Astrocyte (in vitro differentiated cells and primary cell): ENCODE data around the gene PRRT1. TPM values are rescaled to one million over a fixed set of nuclear protein-coding genes. Genes with fewer than 3 reads are reported as not detected.

Experiments
- DNase-seq: peaks from one replicate; pipeline ENCODE4 v3.0.0-alpha.2; 2010; ENCODE audit warnings: low read depth
- FAIRE-seq: peaks from 2 replicates; lab custom pipeline; 2011; peaks lifted over from hg19 to GRCh38; lab: Jason Lieb, UNC
- H2AFZ ChIP-seq: 2 replicates; pipeline ENCODE4 v1.6.0; 2012; ENCODE audit warnings: low read depth, low read length, inconsistent platforms
- H3K27ac ChIP-seq: 2 replicates; pipeline ENCODE4 v1.5.1; 2011; ENCODE audit warnings: low read depth, low read length, inconsistent platforms
- H3K27me3 ChIP-seq: 2 replicates; pipeline ENCODE4 v1.6.0; 2011; ENCODE audit warnings: low read length, inconsistent platforms; ENCODE audit not compliant: insufficient read depth
- H3K36me3 ChIP-seq: 2 replicates; pipeline ENCODE4 v1.5.1; 2011; ENCODE audit warnings: low read length, inconsistent platforms; ENCODE audit not compliant: insufficient read depth
- H3K4me1 ChIP-seq: 2 replicates; pipeline ENCODE4 v1.5.1; 2011; ENCODE audit warnings: low read length, inconsistent platforms; ENCODE audit not compliant: insufficient read depth
- H3K4me2 ChIP-seq: 2 replicates; pipeline ENCODE4 v1.6.0; 2012; ENCODE audit warnings: low read length, inconsistent platforms
- H3K4me3 ChIP-seq: 2 replicates; pipeline ENCODE4 v1.5.1; 2011; ENCODE audit warnings: low read depth, mild to moderate bottlenecking, low read length, inconsistent platforms; ENCODE audit not compliant: insufficient read depth
- H3K79me2 ChIP-seq: 2 replicates; pipeline ENCODE4 v1.6.0; 2012; ENCODE audit warnings: mild to moderate bottlenecking, low read length, inconsistent platforms; ENCODE audit not compliant: insufficient read depth
- H3K9ac ChIP-seq: 2 replicates; pipeline ENCODE4 v1.6.0; 2012; ENCODE audit warnings: mild to moderate bottlenecking, low read length, inconsistent platforms
- H3K9me3 ChIP-seq: 2 replicates; pipeline ENCODE4 v1.5.1; 2012; ENCODE audit warnings: low read depth, mild to moderate bottlenecking, low read length, inconsistent platforms; ENCODE audit not compliant: insufficient read depth
- H4K20me1 ChIP-seq: 2 replicates; pipeline ENCODE4 v1.6.0; 2012; ENCODE audit warnings: low read length, inconsistent platforms; ENCODE audit not compliant: insufficient read depth
- H3K27ac Mint-ChIP-seq: one replicate; pipeline ENCODE4 v1.8.0; 2021; ENCODE audit warnings: mild to moderate bottlenecking, mixed read lengths; ENCODE audit not compliant: unreplicated experiment
- H3K27me3 Mint-ChIP-seq: one replicate; pipeline ENCODE4 v1.8.0; 2021; ENCODE audit warnings: low read depth, mixed read lengths; ENCODE audit not compliant: unreplicated experiment
- H3K36me3 Mint-ChIP-seq: one replicate; pipeline ENCODE4 v1.8.0; 2021; ENCODE audit warnings: low read depth, mixed read lengths; ENCODE audit not compliant: unreplicated experiment
- H3K4me1 Mint-ChIP-seq: one replicate; pipeline ENCODE4 v1.8.0; 2021; ENCODE audit warnings: low read depth, mixed read lengths; ENCODE audit not compliant: unreplicated experiment
- H3K4me3 Mint-ChIP-seq: one replicate; pipeline ENCODE4 v1.8.0; 2021; ENCODE audit warnings: mild to moderate bottlenecking, moderate library complexity, mixed read lengths; ENCODE audit not compliant: unreplicated experiment
- H3K9me3 Mint-ChIP-seq: one replicate; pipeline ENCODE4 v1.8.0; 2021; ENCODE audit warnings: mild to moderate bottlenecking, mixed read lengths; ENCODE audit not compliant: unreplicated experiment
- CTCF ChIP-seq: IDR thresholded peaks from 2 replicates; pipeline ENCODE4 v1.5.1; 2011; ENCODE audit warnings: low read depth, mild to moderate bottlenecking, inconsistent platforms, low read length, moderate library complexity; ENCODE audit not compliant: insufficient read depth
- EZH2 ChIP-seq: IDR thresholded peaks from 2 replicates; pipeline ENCODE4 v1.6.1; 2012; ENCODE audit warnings: mild to moderate bottlenecking, low read length, inconsistent platforms; ENCODE audit not compliant: insufficient read depth
- total RNA-seq: library from RNA; stranded (reverse); gene quantifications from 2 replicates; pipeline ENCODE4 v1.2.1, GENCODE V29; 2021

Gene PRRT1
- total RNA-seq, 1 donor from 2014 or later = 0.45 TPM

GRCh38 chr6:32133786-32134185 is 18.0 kb downstream of the PRRT1 start:
- no peaks in the 10 kb centered on the region for H3K36me3 ChIP-seq
- Mint-ChIP-seq H3K4me1 (peaks cover 8% of the 10 kb centered on the region), H3K4me3 (no peak overlapping the region), H3K27ac (no peak overlapping the region), H3K36me3 (peaks cover 2% of the 10 kb centered on the region), H3K27me3 (peaks cover 3% of the 10 kb centered on the region), H3K9me3 (no peaks in the 10 kb centered on the region)
- FAIRE-seq = no peak
- DNase-seq = peak; percentile 29
- no peak overlapping the region for H3K4me2 ChIP-seq
- peaks cover 10% of the 10 kb centered on the region for H3K79me2 ChIP-seq
- no peak overlapping the region for H3K4me3 ChIP-seq
- peaks cover 10% of the 10 kb centered on the region for H3K4me1 ChIP-seq
- no peak for TF ChIP-seq EZH2
- TF ChIP-seq CTCF = no peak
- no peaks in the 10 kb centered on the region for H3K27me3 ChIP-seq
- no peak overlapping the region for H3K27ac ChIP-seq
- H3K9ac ChIP-seq = no peak overlapping the region
- no peak overlapping the region for H2AFZ ChIP-seq
- no peaks in the 10 kb centered on the region for H4K20me1 ChIP-seq
- no peaks in the 10 kb centered on the region for H3K9me3 ChIP-seq

GRCh38 chr6:32132110-32132509 is 19.6 kb downstream of the PRRT1 start:
- Histone ChIP-seq H3K9ac (no peak overlapping the region), H2AFZ (no peak overlapping the region), H3K9me3 (no peaks in the 10 kb centered on the region), H3K36me3 (no peaks in the 10 kb centered on the region), H4K20me1 (no peaks in the 10 kb centered on the region), H3K4me1 (peaks cover 19% of the 10 kb centered on the region), H3K27me3 (no peaks in the 10 kb centered on the region), H3K4me2 (no peak overlapping the region), H3K4me3 (no peak overlapping the region), H3K79me2 (peaks cover 23% of the 10 kb centered on the region), H3K27ac (no peak overlapping the region)
- FAIRE-seq (no peak), DNase-seq (no peak)
- peaks cover 16% of the 10 kb centered on the region for H3K4me1 Mint-ChIP-seq
- no peaks in the 10 kb centered on the region for H3K36me3 Mint-ChIP-seq
- TF ChIP-seq CTCF = no peak
- no peak for TF ChIP-seq EZH2
- peaks cover 3% of the 10 kb centered on the region for H3K27me3 Mint-ChIP-seq
- no peaks in the 10 kb centered on the region for H3K9me3 Mint-ChIP-seq
- no peak overlapping the region for H3K27ac Mint-ChIP-seq
- no peak overlapping the region for H3K4me3 Mint-ChIP-seq

GRCh38 chr6:32131439-32131948 is 20.2 kb downstream of the PRRT1 start:
- H3K4me1 Mint-ChIP-seq = peaks cover 21% of the 10 kb centered on the region
- H3K27me3 Mint-ChIP-seq = peaks cover 3% of the 10 kb centered on the region
- no peaks in the 10 kb centered on the region for H3K36me3 ChIP-seq
- H3K4me3 Mint-ChIP-seq = peak overlapping the region; percentile 9
- FAIRE-seq = no peak
- no peak overlapping the region for H3K9ac ChIP-seq
- no peak for DNase-seq
- H3K9me3 Mint-ChIP-seq = no peaks in the 10 kb centered on the region
- no peaks in the 10 kb centered on the region for H4K20me1 ChIP-seq
- no peaks in the 10 kb centered on the region for H3K36me3 Mint-ChIP-seq
- no peak overlapping the region for H3K4me2 ChIP-seq
- peaks cover 24% of the 10 kb centered on the region for H3K4me1 ChIP-seq
- H3K27ac Mint-ChIP-seq = no peak overlapping the region
- no peak overlapping the region for H3K4me3 ChIP-seq
- peaks cover 30% of the 10 kb centered on the region for H3K79me2 ChIP-seq
- no peaks in the 10 kb centered on the region for H3K9me3 ChIP-seq
- no peak overlapping the region for H3K27ac ChIP-seq
- no peaks in the 10 kb centered on the region for H3K27me3 ChIP-seq
- TF ChIP-seq EZH2 (no peak), CTCF (no peak)
- H2AFZ ChIP-seq = no peak overlapping the region
